ENCODE data around the gene NR1I3.

NR1I3 gene

DNA sequence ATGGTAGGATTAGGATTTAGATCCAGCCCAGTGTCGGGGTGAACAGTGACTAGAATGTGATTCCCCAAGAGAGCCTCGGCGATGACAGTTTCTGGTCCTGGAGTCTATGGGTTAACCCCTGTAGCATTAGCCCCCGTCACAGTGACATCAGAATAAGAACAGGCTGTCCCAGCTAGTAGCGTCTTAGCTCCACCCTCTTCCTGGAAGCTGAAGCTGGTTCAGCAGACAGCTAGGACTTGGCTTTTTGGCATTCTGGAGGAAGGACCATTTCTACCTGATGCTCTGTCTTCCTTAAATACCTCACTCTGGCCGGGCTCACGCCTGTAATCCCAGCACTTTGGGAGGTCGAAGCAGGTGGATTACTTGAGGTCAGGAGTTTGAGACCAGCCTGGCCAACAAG is 30.8 kb downstream of the NR1I3 start:
- Histone ChIP-seq H3K9me3 (ENCODE audit: severe bottlenecking) (no peaks in the 10 kb centered on the region), H3K4me3 (ENCODE audit: low read depth, low read length) (no peak overlapping the region), H3K36me3 (peaks cover 71% of the 10 kb centered on the region), H3K27me3 (ENCODE audit: insufficient read depth, low read depth, severe bottlenecking) (no peaks in the 10 kb centered on the region), H3K27ac (no peak overlapping the region)
- TF ChIP-seq, protein P1, sequence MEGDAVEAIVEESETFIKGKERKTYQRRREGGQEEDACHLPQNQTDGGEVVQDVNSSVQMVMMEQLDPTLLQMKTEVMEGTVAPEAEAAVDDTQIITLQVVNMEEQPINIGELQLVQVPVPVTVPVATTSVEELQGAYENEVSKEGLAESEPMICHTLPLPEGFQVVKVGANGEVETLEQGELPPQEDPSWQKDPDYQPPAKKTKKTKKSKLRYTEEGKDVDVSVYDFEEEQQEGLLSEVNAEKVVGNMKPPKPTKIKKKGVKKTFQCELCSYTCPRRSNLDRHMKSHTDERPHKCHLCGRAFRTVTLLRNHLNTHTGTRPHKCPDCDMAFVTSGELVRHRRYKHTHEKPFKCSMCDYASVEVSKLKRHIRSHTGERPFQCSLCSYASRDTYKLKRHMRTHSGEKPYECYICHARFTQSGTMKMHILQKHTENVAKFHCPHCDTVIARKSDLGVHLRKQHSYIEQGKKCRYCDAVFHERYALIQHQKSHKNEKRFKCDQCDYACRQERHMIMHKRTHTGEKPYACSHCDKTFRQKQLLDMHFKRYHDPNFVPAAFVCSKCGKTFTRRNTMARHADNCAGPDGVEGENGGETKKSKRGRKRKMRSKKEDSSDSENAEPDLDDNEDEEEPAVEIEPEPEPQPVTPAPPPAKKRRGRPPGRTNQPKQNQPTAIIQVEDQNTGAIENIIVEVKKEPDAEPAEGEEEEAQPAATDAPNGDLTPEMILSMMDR (IDR thresholded peaks at IDR 0.05; ENCODE audit: low read depth, low read length), result no peak
- DNase-seq, result no peak

DNA sequence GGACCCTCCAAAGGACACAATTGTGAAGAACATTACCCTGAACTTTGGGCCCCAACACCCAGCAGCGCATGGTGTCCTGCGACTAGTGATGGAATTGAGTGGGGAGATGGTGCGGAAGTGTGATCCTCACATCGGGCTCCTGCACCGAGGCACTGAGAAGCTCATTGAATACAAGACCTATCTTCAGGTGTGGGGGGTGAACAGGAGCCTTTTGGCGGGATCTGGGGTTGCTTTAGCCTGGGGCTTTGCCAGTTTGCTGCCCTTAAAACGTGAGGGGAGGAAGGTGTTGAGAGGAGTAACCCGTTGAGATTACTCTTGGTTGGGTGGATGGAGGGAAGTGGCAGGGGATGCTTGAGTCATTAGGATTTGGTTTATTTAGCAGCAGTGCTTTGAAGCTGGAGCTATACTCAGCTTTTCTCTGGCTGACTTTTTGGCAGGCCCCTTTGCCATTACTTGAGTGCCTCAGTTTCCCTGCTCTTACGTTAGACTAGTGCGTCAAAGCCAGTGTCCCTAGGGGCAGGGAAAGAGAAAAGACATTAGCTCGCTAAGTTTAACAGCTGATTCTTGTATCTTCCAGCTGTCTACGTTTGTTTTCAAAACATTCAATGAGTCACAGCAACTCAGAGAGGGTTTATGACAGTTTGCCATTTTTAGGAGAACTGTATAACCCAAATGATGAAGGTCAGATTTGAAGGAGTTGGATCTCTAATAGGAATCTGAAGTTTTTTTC is 31.4 kb downstream of the NR1I3 start:
- no peak overlapping the region for H3K4me3 ChIP-seq (ENCODE audit: low read depth, low read length)

DNA sequence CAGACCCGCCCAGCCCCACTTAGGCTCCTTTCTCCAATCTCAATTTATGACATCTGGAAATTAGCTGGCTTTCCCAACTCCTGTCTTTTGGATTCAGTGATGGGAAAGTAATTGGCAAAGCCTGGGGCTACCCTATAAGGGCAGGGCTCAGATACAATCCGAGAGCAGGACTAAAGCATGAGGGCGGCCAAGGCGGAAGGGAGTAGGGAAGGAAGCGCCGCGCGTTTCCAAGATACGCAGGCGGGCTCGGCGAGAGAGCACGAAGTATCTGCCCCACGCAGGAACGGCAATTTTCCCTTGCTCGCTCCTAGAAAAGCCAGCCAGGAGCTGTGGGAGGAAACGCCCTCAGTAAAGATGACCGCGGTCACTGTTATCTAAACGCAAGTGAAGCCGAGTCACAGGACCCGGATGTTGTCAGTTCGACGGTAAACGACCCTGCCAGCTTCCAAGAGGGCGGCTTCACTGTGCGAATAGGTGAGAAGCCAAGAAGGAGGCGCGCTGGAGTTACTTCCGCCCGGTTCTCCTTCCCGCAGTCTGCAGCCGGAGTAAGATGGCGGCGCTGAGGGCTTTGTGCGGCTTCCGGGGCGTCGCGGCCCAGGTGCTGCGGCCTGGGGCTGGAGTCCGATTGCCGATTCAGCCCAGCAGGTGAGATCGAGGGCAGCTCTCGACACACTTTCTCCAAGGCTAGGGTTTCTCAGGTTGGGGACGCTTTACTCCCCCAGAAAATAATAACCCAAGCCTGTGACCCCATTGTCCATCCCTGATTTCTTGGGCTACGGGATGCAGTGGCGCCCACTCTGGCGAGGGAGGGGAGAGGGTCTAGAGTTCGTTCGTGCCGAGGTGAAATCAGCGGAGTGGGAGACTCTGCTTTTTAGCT is 35.9 kb downstream of the NR1I3 start, which contains the start of gene NDUFS2:
TSS of gene NDUFS2 (plus strand) at position 532 of the 877 bp plus-strand sequence. CDS start at position 551, 19 bp downstream.
- TF ChIP-seq, protein P1 (IDR thresholded peaks at IDR 0.05; ENCODE audit: low read depth, low read length), result peak; percentile 63; the same call in 1 of the 2 replicates
- DNase-seq, result peak; percentile 100
- Histone ChIP-seq H3K27ac (peak within 1 kb of the TSS; percentile 87), H3K9me3 (ENCODE audit: severe bottlenecking) (no peaks in the 10 kb centered on the region), H3K4me3 (ENCODE audit: low read depth, low read length) (peak within 1 kb of the TSS; percentile 79), H3K36me3 (peaks cover 26% of the 10 kb centered on the region), H3K27me3 (ENCODE audit: insufficient read depth, low read depth, severe bottlenecking) (no peaks in the 10 kb centered on the region)

More for the DNA sequence above, 31.4 kb downstream of the NR1I3 start:
- TF ChIP-seq, protein P1 (IDR thresholded peaks at IDR 0.05; ENCODE audit: low read depth, low read length), result no peak
- Histone ChIP-seq H3K9me3 (ENCODE audit: severe bottlenecking) (no peaks in the 10 kb centered on the region), H3K27me3 (ENCODE audit: insufficient read depth, low read depth, severe bottlenecking) (no peaks in the 10 kb centered on the region), H3K36me3 (peaks cover 65% of the 10 kb centered on the region), H3K27ac (no peak overlapping the region)
- DNase-seq, result no peak

- H3K4me3 ChIP-seq (ENCODE audit: low read depth, low read length), result peak overlapping the region; percentile 79
- H3K9me3 ChIP-seq (ENCODE audit: severe bottlenecking), result no peaks in the 10 kb centered on the region
- no peak for DNase-seq
- TF ChIP-seq, protein P1 (IDR thresholded peaks at IDR 0.05; ENCODE audit: low read depth, low read length), result no peak
- H3K27ac ChIP-seq, result peak overlapping the region; percentile 87
- H3K27me3 ChIP-seq (ENCODE audit: insufficient read depth, low read depth, severe bottlenecking), result no peaks in the 10 kb centered on the region
- H3K36me3 ChIP-seq, result peaks cover 17% of the 10 kb centered on the region
Measured at GRCh38 chr1:161200992-161201835, 36.8 kb downstream of the NR1I3 start.

DNA sequence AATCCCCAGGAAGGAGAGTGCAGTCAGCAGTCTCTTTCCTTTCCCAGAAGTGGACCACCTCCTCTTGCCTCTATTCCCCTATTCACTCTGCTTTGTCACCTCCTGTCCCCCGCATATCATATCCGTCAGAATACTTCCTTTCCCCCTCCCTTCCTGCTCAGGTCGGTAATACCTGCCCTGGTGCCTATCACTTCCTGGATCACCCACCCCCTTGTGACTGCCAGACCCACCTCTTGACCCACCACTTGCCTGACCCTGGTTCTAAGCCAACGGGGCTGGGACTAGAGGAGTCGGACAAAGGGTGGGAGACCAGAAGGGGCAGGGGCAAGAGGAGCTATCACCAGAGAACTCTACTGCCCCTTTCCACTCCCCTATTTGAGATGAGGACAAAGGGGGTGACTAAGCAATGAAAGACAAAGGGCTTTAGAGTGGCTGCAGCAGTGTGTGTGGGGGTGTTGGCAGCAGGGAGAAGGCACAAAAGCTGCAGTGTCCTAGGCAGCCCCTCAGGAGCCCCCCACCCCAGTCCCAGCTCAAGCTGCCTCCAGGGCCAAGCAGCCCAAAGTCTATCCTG is 37.5 kb downstream of the NR1I3 start:
- no peaks in the 10 kb centered on the region for H3K27me3 ChIP-seq (ENCODE audit: insufficient read depth, low read depth, severe bottlenecking)
- H3K4me3 ChIP-seq (ENCODE audit: low read depth, low read length), result no peak overlapping the region
- peak overlapping the region; percentile 87 for H3K27ac ChIP-seq
- no peak for DNase-seq
- TF ChIP-seq, protein P1 (IDR thresholded peaks at IDR 0.05; ENCODE audit: low read depth, low read length), result no peak
- peaks cover 21% of the 10 kb centered on the region for H3K36me3 ChIP-seq
- H3K9me3 ChIP-seq (ENCODE audit: severe bottlenecking), result no peaks in the 10 kb centered on the region

Data from WERI-Rb-1 (cell line).